GM19238 (cell line): ENCODE data around the gene ADCY10.
A peak's percentile ranks its signal among the peaks of the same experiment; 100 is the strongest.
"Not testable (repeated sequence)": the region's sequence is repeated elsewhere in the genome, so short reads cannot be mapped to it uniquely, and the experiment has no call there.

ENCODE experiments used
- DNase-seq: peaks from one replicate; pipeline ENCODE4 v3.0.0; 2011; ENCODE audit warnings: low spot score; ENCODE audit not compliant: insufficient read length

The ADCY10 gene

DNA sequence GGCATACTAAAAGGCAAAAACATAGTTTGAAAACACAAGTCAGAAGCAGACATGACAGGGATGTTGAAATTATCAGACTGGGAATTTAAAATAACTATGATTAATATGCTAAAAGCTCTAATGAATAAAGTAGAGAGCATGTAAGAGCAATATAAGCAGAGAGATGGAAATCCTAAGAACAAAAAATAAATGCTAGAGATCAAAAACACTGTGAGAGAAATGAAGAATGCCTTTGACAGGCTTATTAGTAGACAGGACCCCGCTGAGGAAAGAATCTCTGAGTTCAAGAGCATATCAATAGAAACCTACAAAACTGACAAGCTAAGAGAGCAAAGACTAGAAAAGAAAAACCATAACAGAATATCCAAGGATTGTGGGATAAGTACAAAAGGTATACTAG, 98.3 kb downstream of the ADCY10 start:
- DNase-seq = no peak

DNA sequence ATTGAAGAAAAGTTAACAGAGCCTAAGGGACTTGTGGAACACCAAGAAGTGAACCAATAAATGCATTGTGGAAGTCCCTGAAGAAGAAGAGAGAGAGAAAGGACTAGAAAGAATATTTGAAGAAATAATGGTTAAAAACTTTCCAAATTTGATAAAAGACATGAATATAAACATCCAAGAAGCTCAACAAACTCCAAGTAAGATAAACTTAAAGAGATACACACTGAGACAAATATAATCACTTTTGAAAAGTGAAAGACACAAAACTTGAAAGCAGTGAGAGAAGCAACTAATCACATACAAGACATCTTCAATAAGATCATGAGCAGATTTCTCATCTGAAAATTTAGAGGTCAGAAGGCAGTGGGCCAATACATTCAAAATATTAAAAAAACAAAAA, 101.0 kb downstream of the ADCY10 start:
- DNase-seq = no peak

DNA sequence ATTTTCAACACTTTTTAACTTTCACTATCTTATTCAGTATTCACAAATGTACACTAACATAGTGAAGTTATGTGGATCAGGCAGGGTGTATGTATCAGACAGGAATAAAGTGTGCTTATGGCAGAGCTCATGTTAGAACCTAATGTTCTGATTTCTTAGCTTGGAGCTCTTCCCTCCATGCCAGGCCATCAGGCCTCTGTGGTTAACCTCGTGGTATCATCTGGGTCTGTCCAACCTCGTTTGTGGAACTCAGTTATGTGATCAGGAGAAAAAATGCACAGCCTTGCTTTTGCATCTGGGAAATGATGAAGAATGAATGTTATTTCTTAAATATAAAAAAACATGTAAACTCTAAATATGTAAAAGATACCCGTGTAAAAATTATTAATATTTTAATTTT, 105.2 kb downstream of the ADCY10 start:
- no peak for DNase-seq

DNA sequence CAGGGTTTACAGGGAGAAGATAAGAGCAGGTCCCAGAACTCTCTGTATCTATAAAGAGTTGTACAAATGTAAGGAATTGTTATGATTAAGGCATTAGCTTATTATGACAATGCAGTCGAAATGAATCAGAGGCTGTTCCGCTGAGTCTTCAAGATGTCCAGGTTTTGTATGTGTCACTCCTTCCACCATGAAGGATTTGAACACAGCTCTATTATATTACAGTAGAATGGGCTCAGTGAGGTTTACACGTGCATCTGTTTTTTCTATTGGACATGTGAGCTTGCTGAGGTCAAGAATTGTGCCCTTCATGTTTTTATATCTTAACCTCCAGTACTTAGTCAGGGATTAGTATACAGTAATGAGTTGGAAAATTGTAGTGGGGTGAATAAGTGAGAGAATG, 105.8 kb downstream of the ADCY10 start:
- DNase-seq = no peak

DNA sequence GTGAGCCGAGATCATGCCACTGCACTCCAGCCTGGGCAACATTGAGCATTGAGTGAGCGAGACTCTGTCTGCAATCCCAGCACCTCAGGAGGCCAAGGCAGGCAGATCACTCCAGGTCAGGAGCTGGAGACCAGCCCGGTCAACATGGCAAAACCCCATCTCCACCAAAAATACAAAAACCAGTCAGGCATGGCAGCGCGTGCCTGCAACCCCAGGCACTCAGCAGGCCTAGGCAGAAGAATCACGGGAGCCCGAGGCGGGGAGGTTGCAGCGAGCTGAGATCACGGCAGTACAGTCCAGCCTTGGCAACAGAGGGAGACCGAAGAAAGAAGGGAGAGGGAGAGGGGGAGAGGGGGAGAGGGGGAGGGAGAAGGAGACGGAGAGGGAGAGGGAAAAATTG, 107.3 kb downstream of the ADCY10 start:
- DNase-seq = not testable (repeated sequence)

DNA sequence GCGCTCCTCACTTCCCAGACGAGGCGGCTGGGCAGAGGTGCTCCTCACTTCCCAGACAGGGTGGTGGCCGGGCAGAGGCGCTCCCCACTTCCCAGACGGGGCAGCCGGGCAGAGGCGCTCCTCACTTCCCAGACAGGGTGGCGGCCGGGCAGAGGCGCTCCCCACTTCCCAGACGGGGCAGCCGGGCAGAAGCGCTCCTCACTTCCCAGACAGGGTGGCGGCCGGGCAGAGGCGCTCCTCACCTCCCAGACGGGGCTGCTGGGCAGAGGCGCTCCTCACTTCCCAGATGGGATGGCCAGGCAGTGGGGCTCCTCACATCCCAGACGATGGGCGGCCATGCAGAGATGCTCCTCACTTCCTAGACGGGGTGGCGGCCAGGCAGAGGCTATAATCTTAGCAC, 107.7 kb downstream of the ADCY10 start:
- DNase-seq = not testable (repeated sequence)

DNA sequence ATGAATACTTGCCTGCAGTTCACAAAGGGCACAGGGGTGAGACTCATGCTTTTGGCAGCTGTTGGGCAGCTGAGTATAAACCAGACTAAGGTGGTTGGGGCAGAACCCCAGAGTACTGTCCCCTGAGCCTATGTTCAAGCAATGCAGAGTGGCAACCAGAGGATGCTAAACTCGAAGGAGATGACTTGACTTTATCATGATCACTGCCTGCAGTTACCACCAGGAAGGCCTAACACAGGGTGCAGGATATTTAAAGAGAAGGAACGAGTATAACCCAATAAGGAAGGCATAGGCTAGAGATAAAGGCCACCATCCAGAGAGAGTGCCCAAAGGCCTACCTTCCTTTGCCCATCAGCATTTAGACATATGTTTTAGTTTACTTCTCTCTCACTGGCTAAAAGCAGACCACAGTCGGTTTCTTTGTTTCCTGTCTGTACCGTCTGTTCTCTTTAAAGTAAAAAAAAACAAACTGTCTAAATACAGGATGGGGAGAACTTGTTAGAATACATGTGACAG, 108.8 kb downstream of the ADCY10 start:
- DNase-seq = no peak

DNA sequence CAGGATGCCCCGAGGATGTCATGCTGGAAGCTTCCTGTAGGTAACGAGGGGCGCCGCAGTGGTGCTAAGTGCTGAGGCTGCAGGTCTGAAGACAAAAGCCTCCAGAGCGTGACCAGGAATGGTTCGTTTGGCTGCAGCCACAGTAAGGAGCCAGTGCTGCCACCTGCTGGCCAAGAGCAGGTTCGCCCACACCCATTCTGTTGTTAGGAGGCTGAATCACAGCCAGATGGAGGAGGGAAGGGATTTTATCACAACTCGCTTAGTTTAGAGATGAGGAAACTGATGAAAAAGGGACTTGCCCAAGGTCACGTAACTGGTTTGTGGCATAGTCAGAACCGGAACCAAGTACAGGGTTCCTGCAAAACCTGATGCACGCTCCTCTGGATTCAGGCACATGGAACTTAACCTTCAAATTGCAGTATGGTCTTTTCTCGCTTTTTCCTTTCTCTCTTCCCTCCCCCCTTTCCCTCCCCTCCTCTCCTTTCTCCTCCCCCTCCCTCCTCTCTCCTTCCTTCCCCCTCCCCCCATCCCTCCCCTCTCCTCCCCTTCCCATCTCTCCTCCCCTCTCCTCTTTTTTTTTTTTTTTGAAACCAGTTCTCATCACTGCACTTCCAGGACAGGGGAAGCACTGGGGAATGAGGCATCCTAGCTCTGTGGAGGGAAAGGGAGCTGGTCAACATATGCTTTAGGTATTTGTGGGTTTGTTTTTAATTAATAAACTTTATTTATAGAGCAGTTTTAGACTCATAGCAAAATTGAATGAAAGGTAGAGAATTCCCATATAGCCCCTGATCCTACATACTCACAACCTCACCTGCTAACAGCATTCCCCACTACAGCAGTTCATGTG, 110.4 kb downstream of the ADCY10 start:
- DNase-seq = peak; percentile 79

DNA sequence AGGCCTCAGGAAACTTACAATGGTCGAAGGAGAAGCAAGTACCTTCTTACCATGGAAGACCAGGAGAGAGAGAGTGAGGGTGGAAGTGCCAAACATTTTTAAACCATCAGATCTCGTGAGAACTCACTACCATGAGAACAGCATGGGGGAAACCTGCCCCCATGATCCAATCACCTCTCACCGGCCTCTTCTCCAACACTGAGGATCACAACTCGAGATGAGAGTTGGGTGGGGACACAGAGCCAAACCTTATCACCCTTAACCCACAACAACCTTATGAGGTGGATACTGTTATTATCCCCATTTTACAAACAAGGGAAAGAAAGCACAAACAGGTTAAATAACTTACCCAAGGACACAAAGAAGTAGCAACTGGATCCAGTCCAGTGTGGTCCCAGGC, 111.7 kb downstream of the ADCY10 start:
- no peak for DNase-seq

DNA sequence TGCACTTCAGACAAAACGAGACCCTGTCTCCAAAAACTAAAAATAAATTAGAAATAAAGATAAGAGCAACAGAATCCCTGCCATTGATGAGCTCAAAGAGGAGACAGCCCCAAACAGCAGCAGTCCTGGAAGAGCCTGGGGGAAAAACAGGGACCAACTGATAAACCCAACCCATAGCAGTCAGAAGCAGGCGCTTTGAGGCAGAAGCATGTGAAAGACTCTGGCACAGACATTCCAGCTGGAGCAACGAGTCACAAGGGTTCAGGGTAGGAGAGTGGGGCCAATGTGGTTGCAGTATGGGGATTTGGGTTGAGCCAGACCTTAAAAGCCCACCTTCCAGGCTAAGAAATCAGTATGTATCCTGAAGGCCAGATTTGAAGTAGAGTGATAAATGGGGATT, 113.7 kb downstream of the ADCY10 start:
- DNase-seq = no peak

DNA sequence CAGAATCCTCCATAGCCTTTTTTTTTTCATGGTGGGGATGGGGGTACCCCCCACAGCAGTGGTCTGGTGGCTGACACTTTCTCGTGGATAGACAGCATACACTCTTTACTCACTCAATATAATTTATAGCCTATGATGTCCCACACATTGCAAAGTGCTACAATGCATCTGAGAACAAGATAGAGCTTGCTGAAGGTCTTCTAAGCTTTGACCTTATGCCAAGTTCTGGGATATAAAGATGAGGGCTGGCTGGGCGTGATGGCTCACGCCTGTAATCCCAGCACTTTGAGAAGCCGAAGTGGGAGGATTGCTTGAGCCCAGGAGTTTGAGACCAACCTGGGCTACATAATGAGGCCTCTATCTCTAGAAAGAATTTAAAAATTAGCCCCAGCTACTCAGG, 114.2 kb downstream of the ADCY10 start:
- no peak for DNase-seq

DNA sequence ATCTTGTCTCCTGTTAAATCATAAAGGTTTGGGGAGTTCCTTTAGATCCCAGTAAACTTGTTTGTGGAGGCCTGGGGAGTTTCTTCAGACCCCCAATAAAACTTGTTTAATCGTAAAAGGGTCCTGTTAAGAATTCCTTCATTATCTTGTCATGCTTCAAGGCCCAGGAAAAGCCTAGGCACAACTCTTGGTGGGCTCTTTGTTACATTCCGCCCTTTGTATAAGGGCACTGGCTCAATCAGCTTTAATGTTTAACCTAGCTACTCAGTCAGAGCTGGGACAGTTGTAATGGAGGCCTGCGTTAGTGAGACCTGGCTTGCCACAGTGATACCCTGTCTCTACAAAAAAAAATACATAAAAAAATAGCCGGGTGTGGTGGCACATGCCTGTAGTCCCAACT, 115.0 kb downstream of the ADCY10 start:
- no peak for DNase-seq

DNA sequence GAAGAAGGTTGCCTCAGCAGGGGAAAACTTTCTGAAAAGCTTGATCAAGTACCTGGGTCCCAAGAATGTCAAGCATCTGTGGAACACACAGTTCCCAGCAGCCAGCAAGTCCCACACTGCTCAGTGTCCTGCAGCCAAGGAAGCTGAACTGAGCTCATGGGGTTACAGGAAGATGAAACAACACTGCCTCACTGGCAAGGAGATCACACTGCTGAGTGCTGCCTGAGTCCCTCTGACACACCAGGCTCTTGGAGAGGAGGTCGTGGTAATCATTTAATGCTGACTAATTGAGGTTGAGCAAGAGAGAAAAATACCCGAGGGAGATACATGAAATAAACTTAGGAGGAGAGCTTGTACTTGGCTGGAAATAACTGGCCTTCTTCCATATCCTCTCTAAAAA, 116.9 kb downstream of the ADCY10 start:
- no peak for DNase-seq

DNA sequence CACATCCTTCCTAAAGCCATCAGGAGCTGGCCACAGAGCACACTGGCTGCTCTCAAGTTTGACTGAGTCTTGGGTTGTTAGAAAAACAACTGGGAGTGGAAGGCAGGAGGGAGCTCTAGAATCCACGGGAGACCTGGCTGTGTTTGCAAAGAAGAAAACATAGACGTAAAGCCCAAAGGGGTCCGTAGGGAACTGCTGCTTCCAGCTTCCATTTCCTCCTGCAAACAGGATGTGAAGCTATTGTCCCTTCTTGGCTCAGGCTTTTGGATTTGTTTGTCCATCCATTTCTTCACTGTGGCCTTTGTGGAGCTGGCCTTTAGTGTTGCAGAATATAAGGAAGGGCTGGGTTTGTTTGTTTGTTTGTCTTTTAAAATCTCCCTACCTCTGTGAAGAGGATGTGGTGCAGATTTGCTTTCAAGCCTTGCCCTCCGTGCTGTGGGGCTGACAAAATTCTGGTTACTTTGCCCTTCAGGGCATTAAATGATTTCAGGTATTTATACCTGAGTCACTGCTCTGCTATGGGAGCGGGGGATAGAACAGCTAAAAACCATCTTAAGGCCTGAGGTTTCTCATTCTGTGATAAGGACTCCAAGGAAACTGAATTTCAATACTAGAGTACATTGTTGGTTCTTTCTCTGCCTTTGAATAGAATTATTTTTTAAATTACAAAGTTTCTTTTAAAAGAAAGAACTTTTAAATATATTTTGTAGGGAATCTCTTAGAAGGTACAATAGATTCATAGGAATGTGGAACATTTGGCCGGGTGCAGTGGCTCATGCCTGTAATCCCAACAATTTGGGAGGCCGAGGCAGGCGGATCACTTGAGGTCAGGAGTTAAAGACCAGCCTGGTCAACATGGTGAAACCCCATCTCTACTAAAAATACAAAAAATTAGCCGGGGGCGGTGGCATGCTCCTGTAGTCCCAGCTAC, 117.9 kb downstream of the ADCY10 start:
- no peak for DNase-seq

DNA sequence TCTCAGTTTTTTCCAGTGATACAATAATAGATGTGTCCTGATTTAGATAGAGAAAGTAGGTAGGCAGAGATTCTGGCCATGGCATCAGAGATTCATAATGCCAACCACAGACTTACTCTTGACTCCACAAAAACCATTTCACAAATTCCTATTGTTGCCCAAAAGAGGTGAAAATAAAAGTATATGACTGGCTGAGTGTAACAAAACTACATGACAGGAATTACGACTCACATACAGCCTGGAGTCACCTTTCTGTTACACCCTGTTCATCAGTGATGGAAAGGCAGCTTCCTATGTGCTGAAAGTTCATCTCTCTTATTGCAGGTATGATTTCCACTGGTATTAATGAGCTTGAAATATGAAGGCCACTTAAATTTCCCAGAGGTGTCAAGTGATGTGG, 119.9 kb downstream of the ADCY10 start:
- no peak for DNase-seq

DNA sequence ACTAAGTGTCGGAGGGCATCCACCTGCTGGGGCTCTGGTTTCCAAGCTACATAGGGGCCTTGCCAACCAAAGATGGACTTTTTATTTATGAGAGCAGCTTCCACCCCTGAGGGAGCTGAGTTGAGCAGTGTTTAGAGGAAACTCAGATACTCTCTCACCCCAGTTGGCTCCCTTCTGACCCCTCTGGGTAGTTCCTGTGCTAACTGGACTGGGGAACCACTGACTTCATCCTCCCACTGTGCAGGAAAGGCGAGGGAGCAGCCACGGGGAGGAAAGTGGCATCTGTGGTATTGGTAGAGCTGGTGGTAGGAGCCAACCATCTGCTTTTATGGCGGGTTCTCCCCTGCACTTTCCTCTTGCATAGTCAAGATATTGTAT, 121.8 kb downstream of the ADCY10 start:
- DNase-seq = no peak

DNA sequence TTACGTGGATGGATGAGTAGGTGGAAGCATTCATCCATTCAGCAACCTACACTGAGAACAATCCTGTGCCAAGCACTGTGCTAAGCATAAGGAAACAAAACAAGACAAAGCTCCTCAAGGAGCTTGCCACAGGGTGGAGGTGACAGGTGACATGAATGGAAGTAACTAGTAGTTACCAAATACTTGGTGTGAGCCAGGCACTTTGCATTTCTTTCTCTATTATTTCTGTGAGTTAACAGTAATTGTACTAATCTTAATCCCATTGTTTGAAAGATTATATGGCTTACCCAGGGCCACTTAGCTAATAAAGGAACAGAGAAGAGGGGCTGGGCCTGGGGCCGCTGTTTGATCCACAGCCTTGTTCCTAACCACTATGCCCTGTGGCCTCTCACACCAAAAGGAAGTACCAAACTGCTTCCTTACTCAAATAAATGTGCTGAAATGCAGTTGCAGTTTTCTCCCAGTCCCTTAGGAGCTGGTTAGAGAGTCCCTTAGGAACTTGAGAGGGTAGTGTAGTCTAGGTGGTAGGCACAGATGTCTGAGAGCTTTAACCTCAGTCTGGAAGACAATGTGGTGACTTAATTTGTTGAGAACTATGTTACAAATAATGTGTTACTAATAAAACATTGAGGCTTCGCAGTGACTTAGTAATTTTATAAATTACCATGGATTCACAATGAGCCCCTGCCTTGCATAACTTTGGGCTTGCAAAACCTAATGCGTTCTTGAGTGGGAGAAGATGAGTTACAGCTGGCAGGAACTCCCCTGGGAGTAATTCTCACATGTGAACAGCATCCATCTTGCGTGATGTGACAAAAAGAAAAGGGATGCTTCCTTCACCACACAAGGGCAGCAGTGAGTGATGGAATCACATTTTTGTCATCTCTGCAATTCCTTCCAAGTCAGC, 122.4 kb downstream of the ADCY10 start:
- DNase-seq = no peak

DNA sequence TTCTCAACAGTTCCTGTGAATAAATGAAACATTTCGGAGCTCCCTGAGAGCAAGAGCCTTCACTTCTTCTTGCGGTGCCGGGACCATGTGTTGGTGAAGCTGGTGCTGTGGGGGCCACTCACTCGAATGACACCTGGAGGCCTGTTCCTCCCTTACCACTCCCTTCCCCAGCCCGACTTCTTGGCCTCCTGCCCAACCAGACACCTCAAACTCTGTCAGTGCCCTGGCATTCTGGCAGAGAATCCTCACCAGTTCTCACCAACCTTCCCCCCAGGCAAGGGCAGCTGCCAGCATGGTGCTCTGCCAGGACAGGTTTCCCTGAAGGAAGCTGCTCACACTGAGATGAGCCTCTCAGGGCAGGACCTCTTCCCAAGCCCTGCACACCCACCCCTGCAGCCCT, 123.8 kb downstream of the ADCY10 start:
- DNase-seq = no peak

DNA sequence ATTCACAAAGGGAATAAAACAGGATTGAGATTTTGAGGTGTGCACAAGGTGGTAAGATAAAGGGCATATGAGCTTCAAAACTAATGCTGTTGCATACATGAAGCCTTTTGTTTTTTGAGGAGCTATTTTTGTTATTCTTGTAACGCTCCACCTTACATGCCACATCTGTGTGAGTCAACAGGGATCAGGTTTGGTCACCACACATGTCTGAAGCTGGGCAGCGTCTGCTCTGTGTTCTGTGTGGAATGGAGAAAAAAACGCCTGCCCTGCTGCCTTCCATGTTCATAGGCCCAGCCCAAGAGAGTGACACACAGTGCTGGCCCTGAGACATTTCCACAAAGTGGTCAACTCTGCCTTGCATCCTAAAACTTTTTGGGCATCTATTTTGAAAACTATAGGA, 124.4 kb downstream of the ADCY10 start:
- no peak for DNase-seq

DNA sequence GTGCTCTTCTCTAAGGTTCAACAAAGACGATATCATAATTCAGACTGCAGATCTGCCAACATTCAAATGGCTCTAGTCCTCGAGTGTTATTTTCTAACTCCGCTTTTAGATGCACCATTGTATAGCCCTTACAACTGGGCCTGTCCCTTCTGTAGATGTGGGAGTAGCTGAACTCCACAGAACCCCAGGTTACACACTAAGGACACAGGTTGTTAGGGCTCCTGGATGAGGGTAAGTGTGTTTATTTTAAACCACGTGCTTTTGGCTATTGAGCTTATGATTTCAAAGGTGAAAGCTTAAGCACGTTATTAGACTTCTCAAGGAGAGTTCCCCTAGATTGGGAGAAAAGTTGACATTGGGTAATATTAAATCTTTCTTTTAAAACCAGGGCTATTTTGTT, 127.4 kb downstream of the ADCY10 start:
- DNase-seq = no peak

DNA sequence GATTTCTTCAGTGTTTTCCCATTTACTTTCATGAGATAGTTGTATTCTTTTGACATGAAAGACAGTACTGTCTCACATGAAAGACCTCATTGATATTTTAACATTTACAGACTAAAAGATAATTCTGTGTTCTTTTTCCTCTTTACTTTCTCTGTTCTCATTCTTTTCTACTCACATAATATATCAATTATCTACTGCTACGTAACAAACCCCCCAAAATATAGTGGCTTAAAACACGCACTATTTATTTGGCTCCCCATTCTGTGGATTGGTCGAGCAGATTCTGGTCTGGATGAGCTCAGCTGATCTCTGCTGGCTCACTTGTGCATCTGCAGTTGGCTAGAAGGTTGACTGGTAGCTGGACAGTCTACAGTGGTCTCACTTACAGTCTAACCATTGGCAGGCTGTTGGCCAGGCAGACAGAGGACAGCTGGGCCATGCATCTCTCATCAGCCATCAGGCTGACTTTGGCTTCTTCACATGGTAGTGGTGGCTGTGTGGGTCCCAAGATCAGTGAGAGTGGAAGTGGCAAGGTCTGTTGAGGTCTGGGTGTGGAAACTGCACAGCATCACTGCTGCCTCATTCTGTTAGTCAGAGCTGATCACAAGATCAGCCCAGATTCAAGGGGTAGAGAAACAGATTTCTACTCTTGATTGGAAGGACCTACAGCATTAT, 128.9 kb downstream of the ADCY10 start:
- no peak for DNase-seq
